PC-9 (cell line): ENCODE results near the gene GANC. TPM values are rescaled to one million over a fixed set of nuclear protein-coding genes. Genes with fewer than 3 reads are reported as not detected.

ENCODE experiments used
- BruUV-seq: library from RNA; stranded (reverse); fragments of 400-500 nt; replicated peaks from 2 replicates; lab custom pipeline; 2021; lab: Mats Ljungman, UMichigan
- CTCF ChIA-PET: fragments of 300-600 bp; sonication (Branson Sonifier 250); formaldehyde crosslinking; loops from one replicate; lab custom pipeline; 2022; ENCODE audit warnings: antibody characterized with exemption; lab: Charles Lee
- POLR2A ChIA-PET: fragments of 300-600 bp; sonication (Branson Sonifier 250); formaldehyde crosslinking; loops from one replicate; lab custom pipeline; 2022; ENCODE audit warnings: antibody characterized with exemption; ENCODE audit not compliant: unreplicated experiment; lab: Charles Lee
- DNase-seq, 2 experiments: peaks; one replicate each; pipeline versions ENCODE4 v3.0.0 to v3.0.0-alpha.2; 2015 to 2022; ENCODE audit warnings: mixed read lengths in 1 of 2
- H2AFZ ChIP-seq: fragments of 200-600 bp; sonication (generic); 2 replicates; pipeline ENCODE4 v1.8.1; 2017; ENCODE audit warnings: antibody characterized with exemption
- H3F3A ChIP-seq: fragments of 200-600 bp; sonication (generic); 2 replicates; pipeline ENCODE4 v1.8.1; 2017; ENCODE audit warnings: antibody characterized with exemption, mild to moderate bottlenecking, low read depth; ENCODE audit not compliant: insufficient read depth
- H3K27ac ChIP-seq: fragments of 200-600 bp; sonication (generic); 2 replicates; pipeline ENCODE4 v1.6.1; 2016; ENCODE audit warnings: mixed run types
- H3K27me3 ChIP-seq: fragments of 200-600 bp; sonication (generic); 2 replicates; pipeline ENCODE4 v1.6.1; 2016; ENCODE audit warnings: low read depth, mixed run types; ENCODE audit not compliant: insufficient read depth
- H3K36me3 ChIP-seq: fragments of 200-600 bp; sonication (generic); 2 replicates; pipeline ENCODE4 v1.6.1; 2016; ENCODE audit warnings: low read depth, mixed run types
- H3K4me1 ChIP-seq: fragments of 200-600 bp; sonication (generic); replicated peaks from 2 replicates; pipeline ENCODE4 v1.6.1; 2016; ENCODE audit warnings: mixed run types; ENCODE audit not compliant: insufficient read depth
- H3K4me2 ChIP-seq: fragments of 200-600 bp; sonication (generic); 2 replicates; pipeline ENCODE4 v1.6.1; 2017; ENCODE audit warnings: mixed run types
- H3K4me3 ChIP-seq: fragments of 200-600 bp; sonication (generic); 2 replicates; pipeline ENCODE4 v1.6.1; 2016; ENCODE audit warnings: mixed run types
- H3K79me2 ChIP-seq: fragments of 200-600 bp; sonication (generic); 2 replicates; pipeline ENCODE4 v1.6.1; 2017; ENCODE audit warnings: low read depth, mixed run types
- H3K9me2 ChIP-seq: fragments of 200-600 bp; sonication (generic); 2 replicates; pipeline ENCODE4 v1.8.1; 2017; ENCODE audit warnings: mild to moderate bottlenecking; ENCODE audit not compliant: insufficient read depth
- H3K9me3 ChIP-seq: fragments of 200-600 bp; sonication (generic); 2 replicates; pipeline ENCODE4 v1.8.1; 2016; ENCODE audit warnings: low read depth; ENCODE audit not compliant: insufficient read depth
- H4K20me1 ChIP-seq: fragments of 200-600 bp; sonication (generic); 2 replicates; pipeline ENCODE4 v1.8.1; 2017; ENCODE audit not compliant: insufficient read depth
- EZH2 ChIP-seq: fragments of 200-600 bp; sonication (generic); IDR thresholded peaks from 2 replicates; pipeline ENCODE4 v1.8.0; 2017; ENCODE audit warnings: antibody characterized with exemption, low read depth
- intact Hi-C: fragments of 100-400 bp; cut with micrococcal nuclease; formaldehyde crosslinking; loops from one replicate; pipeline ENCODE4 v1.10.0; 2022; ENCODE audit not compliant: unreplicated experiment
- total RNA-seq: library from RNA; stranded (reverse); gene quantifications from 2 replicates; pipeline ENCODE4 v1.2.3, GENCODE V29; 2021
- TF ChIP-seq, protein P1 (sequence below): fragments of 200-600 bp; sonication (generic); conservative IDR thresholded peaks from 2 replicates; pipeline ENCODE4 v1.6.1; 2017; ENCODE audit warnings: mixed run types, antibody characterized with exemption, mild to moderate bottlenecking, moderate library complexity

The GANC gene
- total RNA-seq, 1 experiment from 2014 or later = 16.3 TPM

DNA sequence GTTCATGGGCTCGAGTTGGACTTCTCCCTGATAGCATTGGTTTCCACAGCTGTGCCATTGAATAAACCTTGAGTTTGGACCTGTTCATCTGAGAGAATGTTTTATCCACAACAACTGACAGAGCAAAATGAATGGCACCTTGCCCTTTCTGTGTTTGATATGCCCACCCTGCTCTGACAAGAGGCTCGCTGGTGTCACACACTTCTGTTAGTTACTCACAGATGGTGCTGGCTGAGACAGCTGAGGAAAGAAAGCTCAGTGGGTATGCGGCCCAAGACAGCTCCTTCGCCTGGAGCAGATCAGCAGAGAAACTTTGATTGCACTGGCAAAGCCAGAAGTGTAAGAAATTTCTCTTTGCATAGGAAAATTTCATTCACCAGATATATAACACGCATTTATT, 83.8 kb downstream of the GANC start:
- BruUV-seq = no TSS peak
- TF ChIP-seq EZH2 = no peak
- TF ChIP-seq, protein P1, sequence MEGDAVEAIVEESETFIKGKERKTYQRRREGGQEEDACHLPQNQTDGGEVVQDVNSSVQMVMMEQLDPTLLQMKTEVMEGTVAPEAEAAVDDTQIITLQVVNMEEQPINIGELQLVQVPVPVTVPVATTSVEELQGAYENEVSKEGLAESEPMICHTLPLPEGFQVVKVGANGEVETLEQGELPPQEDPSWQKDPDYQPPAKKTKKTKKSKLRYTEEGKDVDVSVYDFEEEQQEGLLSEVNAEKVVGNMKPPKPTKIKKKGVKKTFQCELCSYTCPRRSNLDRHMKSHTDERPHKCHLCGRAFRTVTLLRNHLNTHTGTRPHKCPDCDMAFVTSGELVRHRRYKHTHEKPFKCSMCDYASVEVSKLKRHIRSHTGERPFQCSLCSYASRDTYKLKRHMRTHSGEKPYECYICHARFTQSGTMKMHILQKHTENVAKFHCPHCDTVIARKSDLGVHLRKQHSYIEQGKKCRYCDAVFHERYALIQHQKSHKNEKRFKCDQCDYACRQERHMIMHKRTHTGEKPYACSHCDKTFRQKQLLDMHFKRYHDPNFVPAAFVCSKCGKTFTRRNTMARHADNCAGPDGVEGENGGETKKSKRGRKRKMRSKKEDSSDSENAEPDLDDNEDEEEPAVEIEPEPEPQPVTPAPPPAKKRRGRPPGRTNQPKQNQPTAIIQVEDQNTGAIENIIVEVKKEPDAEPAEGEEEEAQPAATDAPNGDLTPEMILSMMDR = no peak
- no peaks in the 10 kb centered on the region for H3K79me2 ChIP-seq
- H3K27me3 ChIP-seq = no peaks in the 10 kb centered on the region
- H3K9me2 ChIP-seq = no peaks in the 10 kb centered on the region
- H3K36me3 ChIP-seq = no peaks in the 10 kb centered on the region
- H3K27ac ChIP-seq = no peak overlapping the region
- no peaks in the 10 kb centered on the region for H3F3A ChIP-seq
- intact Hi-C loops = no loop called here
- H4K20me1 ChIP-seq = no peaks in the 10 kb centered on the region
- DNase-seq = no peak
- POLR2A ChIA-PET = no interaction called here
- H3K9me3 ChIP-seq = no peaks in the 10 kb centered on the region
- H2AFZ ChIP-seq = no peak overlapping the region
- H3K4me3 ChIP-seq = no peak overlapping the region
- no peak overlapping the region for H3K4me2 ChIP-seq
- CTCF ChIA-PET = no interaction called here
- no peaks in the 10 kb centered on the region for H3K4me1 ChIP-seq

GRCh38 chr15:42358141-42358540, 85.1 kb downstream of the GANC start:
- Histone ChIP-seq H3K27ac (no peak overlapping the region), H4K20me1 (no peaks in the 10 kb centered on the region), H3K9me2 (no peaks in the 10 kb centered on the region), H2AFZ (no peak overlapping the region), H3K27me3 (no peaks in the 10 kb centered on the region), H3K9me3 (no peaks in the 10 kb centered on the region), H3K4me2 (no peak overlapping the region), H3K36me3 (no peaks in the 10 kb centered on the region), H3F3A (no peaks in the 10 kb centered on the region), H3K4me1 (no peaks in the 10 kb centered on the region), H3K79me2 (no peaks in the 10 kb centered on the region), H3K4me3 (no peak overlapping the region)
- DNase-seq = no peak
- BruUV-seq = no TSS peak
- intact Hi-C loops = no loop called here
- no peak for TF ChIP-seq EZH2
- TF ChIP-seq, protein P1 = no peak
- POLR2A ChIA-PET = no interaction called here
- CTCF ChIA-PET = no interaction called here

DNA sequence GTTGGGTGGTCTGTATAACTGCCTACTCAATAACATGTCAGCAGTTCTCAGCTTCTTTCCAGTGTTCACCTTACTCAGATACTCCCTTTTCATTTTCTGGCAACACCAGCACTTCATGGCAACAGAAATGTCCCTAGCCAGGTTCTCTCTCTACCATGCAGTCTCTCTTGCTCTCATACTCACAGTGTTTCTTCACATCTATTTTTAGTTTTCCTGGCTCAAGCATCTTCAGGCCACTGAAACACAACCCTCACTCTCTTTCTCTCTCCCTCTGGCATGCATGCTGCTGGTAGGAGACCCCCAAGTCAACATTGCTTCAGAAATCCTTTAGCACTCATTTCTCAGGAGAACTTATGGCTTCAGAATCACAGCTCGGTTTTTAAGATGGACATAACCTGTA, 86.2 kb downstream of the GANC start, which contains the start of gene CAPN3:
TSS of gene CAPN3 (plus strand) at position 253 of the 400 bp plus-strand sequence. CDS start 305 bp downstream, outside the sequence.
- intact Hi-C loops = no loop called here
- no peak for DNase-seq
- no peak within 1 kb of the TSS for H3K4me3 ChIP-seq
- no peak for TF ChIP-seq EZH2
- TF ChIP-seq, protein P1 = no peak
- no peaks in the 10 kb centered on the region for H3K36me3 ChIP-seq
- no TSS peak for BruUV-seq
- H4K20me1 ChIP-seq = no peaks in the 10 kb centered on the region
- no peaks in the 10 kb centered on the region for H3K4me1 ChIP-seq
- CTCF ChIA-PET = no interaction called here
- no peak within 1 kb of the TSS for H3K4me2 ChIP-seq
- H2AFZ ChIP-seq = no peak within 1 kb of the TSS
- no peaks in the 10 kb centered on the region for H3F3A ChIP-seq
- H3K27me3 ChIP-seq = no peaks in the 10 kb centered on the region
- no peaks in the 10 kb centered on the region for H3K9me2 ChIP-seq
- no peaks in the 10 kb centered on the region for H3K79me2 ChIP-seq
- POLR2A ChIA-PET = no interaction called here
- no peak within 1 kb of the TSS for H3K27ac ChIP-seq
- H3K9me3 ChIP-seq = no peaks in the 10 kb centered on the region
